PC-9 (cell line): ENCODE data around the gene LSM2.
"Not testable (repeated sequence)": the region's sequence is repeated elsewhere in the genome, so short reads cannot be mapped to it uniquely, and the experiment has no call there.

ENCODE experiments used
- CTCF ChIP-seq: fragments of 200-600 bp; sonication (generic); conservative IDR thresholded peaks from 2 replicates; pipeline ENCODE4 v1.6.1; 2017; ENCODE audit warnings: mixed run types, antibody characterized with exemption, mild to moderate bottlenecking, moderate library complexity
- EZH2 ChIP-seq: fragments of 200-600 bp; sonication (generic); IDR thresholded peaks from 2 replicates; pipeline ENCODE4 v1.8.0; 2017; ENCODE audit warnings: antibody characterized with exemption, low read depth

DNA sequence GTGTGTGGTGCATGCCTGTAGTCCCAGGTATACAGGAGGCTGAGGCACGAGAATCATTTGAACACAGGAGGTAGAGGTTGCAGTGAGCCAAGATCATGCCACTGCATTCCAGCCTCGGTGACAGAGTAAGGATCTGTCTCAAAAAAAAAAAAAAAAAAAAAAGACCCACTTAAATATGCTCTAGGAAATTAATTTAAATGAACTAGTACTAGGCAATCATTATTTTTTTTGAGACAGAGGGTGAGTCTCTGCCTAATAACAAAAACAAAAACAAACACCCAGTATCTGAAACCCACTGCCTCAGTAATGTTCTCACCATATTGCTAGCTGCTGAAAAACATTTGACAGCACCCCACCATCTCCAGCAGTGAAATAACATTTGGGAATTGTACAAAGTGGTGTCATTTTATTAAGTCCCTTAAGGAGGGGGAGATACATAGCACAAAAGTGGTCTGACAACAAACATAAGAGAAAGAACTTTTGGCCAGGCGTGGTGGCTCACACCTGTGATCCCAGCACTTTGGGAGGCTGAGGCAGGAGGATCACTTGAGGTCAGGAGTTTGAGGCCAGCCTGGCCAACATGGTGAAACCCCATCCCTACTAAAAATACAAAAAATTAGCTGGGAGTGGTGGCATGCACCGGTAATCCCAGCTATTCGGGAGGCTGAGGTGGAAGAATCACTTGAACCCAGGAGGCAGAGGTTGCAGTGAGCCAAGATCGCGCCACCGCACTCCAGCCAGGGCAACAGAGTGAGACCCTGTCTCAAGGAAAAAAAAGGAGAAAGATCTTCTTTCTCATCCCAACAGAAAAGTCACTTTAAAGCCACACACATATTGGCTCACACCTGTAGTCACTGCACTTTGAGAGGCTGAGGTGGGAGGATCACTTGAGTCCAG lies 5.5 kb downstream of the LSM2 start:
- TF ChIP-seq CTCF, EZH2: not testable (repeated sequence)
